SK-N-SH treated with all-trans-retinoic acid at 6 μM for 48 hours (cell line): ENCODE data around the gene TFPT.
"Not testable (repeated sequence)": the region's sequence is repeated elsewhere in the genome, so short reads cannot be mapped to it uniquely, and the experiment has no call there.

ENCODE experiments used
- ATAC-seq: fragments of 200-7000 bp; cut with Tn5 transposase; 3 replicates; pipeline ENCODE4 v1.9.1; 2020; ENCODE audit warnings: mild to moderate bottlenecking, moderate library complexity
- BACH2 ChIP-seq: fragments of 250-450 bp; sonication (Bioruptor Pico); IDR thresholded peaks from 2 replicates; pipeline ENCODE4 v1.9.0; 2021; ENCODE audit warnings: mild to moderate bottlenecking, borderline replicate concordance
- CSDC2 ChIP-seq: fragments of 250-450 bp; sonication (Bioruptor Pico); IDR thresholded peaks from 2 replicates; pipeline ENCODE4 v1.5.0; 2020; ENCODE audit warnings: mild to moderate bottlenecking, moderate library complexity
- ESRRG ChIP-seq: fragments of 250-450 bp; sonication (Bioruptor Pico); IDR thresholded peaks from 2 replicates; pipeline ENCODE4 v1.6.1; 2021; ENCODE audit warnings: mild to moderate bottlenecking
- GLIS3 ChIP-seq: fragments of 250-450 bp; sonication (Bioruptor Pico); IDR thresholded peaks from 2 replicates; pipeline ENCODE4 v1.5.0; 2020; ENCODE audit warnings: mild to moderate bottlenecking, moderate library complexity
- ISL1 ChIP-seq: fragments of 250-450 bp; sonication (Bioruptor Pico); IDR thresholded peaks from 2 replicates; pipeline ENCODE4 v2.1.2; 2022; ENCODE audit warnings: mild to moderate bottlenecking, moderate library complexity
- OSR1 ChIP-seq: fragments of 250-450 bp; sonication (Bioruptor Pico); IDR thresholded peaks from 2 replicates; pipeline ENCODE4 v1.8.0; 2022; ENCODE audit warnings: moderate library complexity, mild to moderate bottlenecking, inconsistent platforms
- PPARA ChIP-seq: fragments of 250-450 bp; sonication (Bioruptor Pico); IDR thresholded peaks from 2 replicates; pipeline ENCODE4 v1.5.0; 2020; ENCODE audit warnings: mild to moderate bottlenecking, borderline replicate concordance
- RARB ChIP-seq: fragments of 250-450 bp; sonication (Bioruptor Pico); IDR thresholded peaks from 2 replicates; pipeline ENCODE4 v1.8.0; 2021; ENCODE audit warnings: mild to moderate bottlenecking, moderate library complexity
- SNAI2 ChIP-seq: fragments of 250-450 bp; sonication (Bioruptor Pico); IDR thresholded peaks from 2 replicates; pipeline ENCODE4 v1.5.0; 2020; ENCODE audit warnings: mild to moderate bottlenecking, moderate library complexity
- TCF4 ChIP-seq: fragments of 250-450 bp; sonication (Bioruptor Pico); IDR thresholded peaks from 2 replicates; pipeline ENCODE4 v1.8.0; 2021; ENCODE audit warnings: mild to moderate bottlenecking, moderate library complexity, borderline replicate concordance
- TOX ChIP-seq: fragments of 250-450 bp; sonication (Bioruptor Pico); IDR thresholded peaks from 2 replicates; pipeline ENCODE4 v1.8.0; 2021; ENCODE audit warnings: mild to moderate bottlenecking, moderate library complexity, borderline replicate concordance
- ZC3H10 ChIP-seq: fragments of 250-450 bp; sonication (Bioruptor Pico); IDR thresholded peaks from 2 replicates; pipeline ENCODE4 v1.5.1; 2021; ENCODE audit warnings: mild to moderate bottlenecking, moderate library complexity
- ZFP3 ChIP-seq: fragments of 250-450 bp; sonication (Bioruptor Pico); IDR thresholded peaks from 2 replicates; pipeline ENCODE4 v1.5.0; 2020; ENCODE audit warnings: mild to moderate bottlenecking, moderate library complexity
- ZFP30 ChIP-seq: fragments of 450-650 bp; formaldehyde crosslinking; IDR thresholded peaks from 2 replicates; pipeline ENCODE4 v1.5.0; 2022; ENCODE audit warnings: mild to moderate bottlenecking, moderate library complexity
- ZNF565 ChIP-seq: fragments of 450-650 bp; formaldehyde crosslinking; conservative IDR thresholded peaks from 2 replicates; pipeline ENCODE4 v1.5.0; 2020; ENCODE audit warnings: low read depth, mild to moderate bottlenecking, moderate library complexity
- ZNF70 ChIP-seq: fragments of 450-650 bp; formaldehyde crosslinking; IDR thresholded peaks from 2 replicates; pipeline ENCODE4 v1.5.0; 2020; ENCODE audit warnings: mild to moderate bottlenecking, moderate library complexity
- ZNF8 ChIP-seq: fragments of 450-650 bp; formaldehyde crosslinking; IDR thresholded peaks from 2 replicates; pipeline ENCODE4 v1.5.0; 2020; ENCODE audit warnings: mild to moderate bottlenecking, moderate library complexity
- TF ChIP-seq, protein P1 (sequence below): fragments of 250-450 bp; sonication (Bioruptor Pico); IDR thresholded peaks from 2 replicates; pipeline ENCODE4 v1.8.0; 2021; ENCODE audit warnings: low read depth, mild to moderate bottlenecking, moderate library complexity, borderline replicate concordance
- TF ChIP-seq, protein P2 (sequence below): fragments of 250-450 bp; sonication (Bioruptor Pico); IDR thresholded peaks from 2 replicates; pipeline ENCODE4 v1.8.0; 2020; ENCODE audit warnings: mild to moderate bottlenecking, moderate library complexity, borderline replicate concordance
- TF ChIP-seq, protein P3 (sequence below): fragments of 250-450 bp; sonication (Bioruptor Pico); IDR thresholded peaks from 2 replicates; pipeline ENCODE4 v1.5.1; 2020; ENCODE audit warnings: low read depth, mild to moderate bottlenecking, moderate library complexity
- TF ChIP-seq, protein P4 (sequence below): fragments of 250-450 bp; sonication (Bioruptor Pico); IDR thresholded peaks from 2 replicates; pipeline ENCODE4 v1.5.0; 2020; ENCODE audit warnings: mild to moderate bottlenecking, moderate library complexity

The TFPT gene

DNA sequence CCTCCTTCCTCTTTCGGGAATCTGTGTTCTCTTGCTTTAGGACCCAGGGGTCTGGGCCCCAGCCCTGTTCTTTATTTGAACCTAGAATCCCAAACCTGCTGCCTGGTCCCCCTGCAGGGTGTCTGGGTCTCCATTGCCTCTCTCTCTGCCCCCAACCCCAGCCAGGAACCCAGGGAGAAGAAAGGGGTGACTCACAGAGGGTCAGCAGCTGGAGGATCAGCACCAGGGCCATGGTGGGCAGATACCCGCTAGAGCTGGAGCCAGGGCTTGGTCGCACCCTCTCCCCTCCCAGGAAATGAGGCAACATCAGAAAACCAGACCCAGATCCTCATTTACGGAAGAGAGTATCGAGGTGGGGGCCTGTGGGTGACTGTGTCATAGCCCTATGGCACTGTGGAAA, 14.9 kb downstream of the TFPT start, which contains the start of gene OSCAR:
Gene OSCAR (minus strand): TSS at position 243 of the 400 bp plus-strand sequence. CDS start 11 bp downstream, at position 232.
- TF ChIP-seq SNAI2 (no peak), TCF4 (CRISPR knock-in tag) (no peak), BACH2 (no peak), ZFP30 (no peak), ZNF70 (CRISPR knock-in tag) (no peak), OSR1 (CRISPR knock-in tag) (no peak), ISL1 (CRISPR knock-in tag) (no peak), PPARA (CRISPR knock-in tag) (no peak), TOX (CRISPR knock-in tag) (no peak), ZC3H10 (no peak), RARB (no peak), ZNF565 (CRISPR knock-in tag) (no peak)
- TF ChIP-seq, protein P1, sequence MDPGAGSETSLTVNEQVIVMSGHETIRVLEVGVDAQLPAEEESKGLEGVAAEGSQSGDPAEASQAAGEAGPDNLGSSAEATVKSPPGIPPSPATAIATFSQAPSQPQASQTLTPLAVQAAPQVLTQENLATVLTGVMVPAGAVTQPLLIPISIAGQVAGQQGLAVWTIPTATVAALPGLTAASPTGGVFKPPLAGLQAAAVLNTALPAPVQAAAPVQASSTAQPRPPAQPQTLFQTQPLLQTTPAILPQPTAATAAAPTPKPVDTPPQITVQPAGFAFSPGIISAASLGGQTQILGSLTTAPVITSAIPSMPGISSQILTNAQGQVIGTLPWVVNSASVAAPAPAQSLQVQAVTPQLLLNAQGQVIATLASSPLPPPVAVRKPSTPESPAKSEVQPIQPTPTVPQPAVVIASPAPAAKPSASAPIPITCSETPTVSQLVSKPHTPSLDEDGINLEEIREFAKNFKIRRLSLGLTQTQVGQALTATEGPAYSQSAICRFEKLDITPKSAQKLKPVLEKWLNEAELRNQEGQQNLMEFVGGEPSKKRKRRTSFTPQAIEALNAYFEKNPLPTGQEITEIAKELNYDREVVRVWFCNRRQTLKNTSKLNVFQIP (CRISPR knock-in tag) = no peak
- TF ChIP-seq, protein P2, sequence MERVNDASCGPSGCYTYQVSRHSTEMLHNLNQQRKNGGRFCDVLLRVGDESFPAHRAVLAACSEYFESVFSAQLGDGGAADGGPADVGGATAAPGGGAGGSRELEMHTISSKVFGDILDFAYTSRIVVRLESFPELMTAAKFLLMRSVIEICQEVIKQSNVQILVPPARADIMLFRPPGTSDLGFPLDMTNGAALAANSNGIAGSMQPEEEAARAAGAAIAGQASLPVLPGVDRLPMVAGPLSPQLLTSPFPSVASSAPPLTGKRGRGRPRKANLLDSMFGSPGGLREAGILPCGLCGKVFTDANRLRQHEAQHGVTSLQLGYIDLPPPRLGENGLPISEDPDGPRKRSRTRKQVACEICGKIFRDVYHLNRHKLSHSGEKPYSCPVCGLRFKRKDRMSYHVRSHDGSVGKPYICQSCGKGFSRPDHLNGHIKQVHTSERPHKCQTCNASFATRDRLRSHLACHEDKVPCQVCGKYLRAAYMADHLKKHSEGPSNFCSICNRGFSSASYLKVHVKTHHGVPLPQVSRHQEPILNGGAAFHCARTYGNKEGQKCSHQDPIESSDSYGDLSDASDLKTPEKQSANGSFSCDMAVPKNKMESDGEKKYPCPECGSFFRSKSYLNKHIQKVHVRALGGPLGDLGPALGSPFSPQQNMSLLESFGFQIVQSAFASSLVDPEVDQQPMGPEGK = no peak
- no peak for ATAC-seq

DNA sequence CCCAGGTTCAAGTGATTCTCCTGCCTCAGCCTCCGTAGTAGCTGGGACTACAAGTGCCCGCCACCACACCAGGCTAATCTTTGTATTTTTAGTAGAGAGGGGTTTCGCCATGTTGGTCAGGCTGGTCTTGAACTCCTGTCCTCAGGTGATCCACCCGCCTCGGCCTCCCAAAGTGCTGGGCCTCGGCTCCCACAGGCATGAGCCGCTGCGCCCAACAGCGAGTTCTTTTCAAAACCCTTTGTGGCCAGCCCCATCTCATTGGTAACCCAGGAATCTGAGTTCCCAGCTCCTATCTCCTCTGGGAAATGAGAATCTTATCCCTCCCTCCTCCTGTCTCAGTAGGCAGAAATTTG, 15.6 kb downstream of the TFPT start:
- not testable (repeated sequence) for ATAC-seq

DNA sequence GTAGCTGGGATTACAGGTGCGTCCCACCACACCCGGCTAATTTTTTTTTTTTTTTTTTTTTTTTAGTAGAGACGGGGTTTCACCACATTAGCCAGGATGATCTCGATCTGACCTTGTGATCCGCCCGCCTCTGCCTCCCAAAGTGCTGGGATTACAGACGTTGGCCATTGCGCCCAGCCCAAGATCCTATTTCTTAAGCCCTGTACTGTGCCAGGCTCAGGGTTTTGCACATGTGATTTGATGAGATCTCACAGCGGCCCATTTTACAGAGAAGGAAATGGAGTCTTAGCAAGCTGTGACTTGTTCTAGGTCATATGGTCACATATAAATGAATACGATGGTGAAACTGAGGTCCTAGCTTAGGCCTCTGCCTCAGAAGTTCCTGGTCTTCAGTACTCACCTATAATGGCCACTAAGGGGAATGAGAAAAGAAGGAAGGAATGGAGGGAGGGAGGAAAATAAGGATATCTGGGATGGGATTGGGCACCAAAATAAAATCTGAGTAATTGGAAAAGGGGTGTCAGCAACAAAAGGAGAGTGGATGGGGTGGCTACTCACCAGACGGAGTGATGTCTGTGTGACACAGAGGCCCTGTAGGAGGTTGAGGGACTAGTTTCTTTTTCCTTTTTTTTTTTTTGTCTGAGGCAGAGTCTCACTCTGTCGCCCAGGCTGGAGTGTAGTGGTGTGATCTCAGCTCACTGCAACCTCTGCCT, 16.1 kb downstream of the TFPT start:
- TF ChIP-seq SNAI2 (no peak), ZFP30 (no peak), RARB (no peak), CSDC2 (CRISPR knock-in tag) (no peak), ESRRG (CRISPR knock-in tag) (no peak), ISL1 (CRISPR knock-in tag) (no peak), PPARA (CRISPR knock-in tag) (no peak), TCF4 (CRISPR knock-in tag) (no peak), ZNF8 (CRISPR knock-in tag) (no peak), GLIS3 (CRISPR knock-in tag) (no peak), ZFP3 (CRISPR knock-in tag) (no peak)
- TF ChIP-seq, protein P3, sequence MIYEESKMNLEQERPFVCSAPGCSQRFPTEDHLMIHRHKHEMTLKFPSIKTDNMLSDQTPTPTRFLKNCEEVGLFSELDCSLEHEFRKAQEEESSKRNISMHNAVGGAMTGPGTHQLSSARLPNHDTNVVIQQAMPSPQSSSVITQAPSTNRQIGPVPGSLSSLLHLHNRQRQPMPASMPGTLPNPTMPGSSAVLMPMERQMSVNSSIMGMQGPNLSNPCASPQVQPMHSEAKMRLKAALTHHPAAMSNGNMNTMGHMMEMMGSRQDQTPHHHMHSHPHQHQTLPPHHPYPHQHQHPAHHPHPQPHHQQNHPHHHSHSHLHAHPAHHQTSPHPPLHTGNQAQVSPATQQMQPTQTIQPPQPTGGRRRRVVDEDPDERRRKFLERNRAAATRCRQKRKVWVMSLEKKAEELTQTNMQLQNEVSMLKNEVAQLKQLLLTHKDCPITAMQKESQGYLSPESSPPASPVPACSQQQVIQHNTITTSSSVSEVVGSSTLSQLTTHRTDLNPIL = no peak
- TF ChIP-seq, protein P2 = no peak
- TF ChIP-seq, all 23 proteins: peak for 0
- no peak for ATAC-seq

DNA sequence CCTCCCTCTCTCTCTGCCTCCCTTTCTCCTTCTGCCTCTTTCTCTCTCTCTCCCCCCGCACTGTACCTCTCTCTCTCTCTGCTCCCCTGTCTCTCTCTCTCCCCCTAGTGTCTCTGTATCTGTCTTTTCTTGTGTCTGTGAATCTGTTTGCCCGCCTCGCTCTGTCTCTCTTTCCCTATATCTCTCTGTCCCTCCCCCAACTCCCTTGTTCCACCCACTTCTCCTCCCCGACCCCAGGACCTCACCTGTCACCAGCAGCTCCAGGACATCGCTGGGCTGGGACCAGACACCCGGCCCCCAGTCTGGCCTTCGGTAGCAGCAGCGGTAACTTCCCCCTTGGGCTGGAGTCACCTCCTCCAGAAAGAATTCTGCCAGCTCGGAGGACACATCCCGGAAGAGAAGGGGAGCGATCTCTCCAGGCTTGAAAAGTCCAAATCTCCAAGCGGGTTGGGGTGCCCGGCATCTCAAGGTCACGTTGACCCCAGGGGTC, 18.8 kb downstream of the TFPT start:
- TF ChIP-seq ESRRG (CRISPR knock-in tag) (no peak), CSDC2 (CRISPR knock-in tag) (no peak), RARB (no peak), OSR1 (CRISPR knock-in tag) (no peak), ZNF565 (CRISPR knock-in tag) (no peak), ZFP30 (no peak)
- TF ChIP-seq, protein P4, sequence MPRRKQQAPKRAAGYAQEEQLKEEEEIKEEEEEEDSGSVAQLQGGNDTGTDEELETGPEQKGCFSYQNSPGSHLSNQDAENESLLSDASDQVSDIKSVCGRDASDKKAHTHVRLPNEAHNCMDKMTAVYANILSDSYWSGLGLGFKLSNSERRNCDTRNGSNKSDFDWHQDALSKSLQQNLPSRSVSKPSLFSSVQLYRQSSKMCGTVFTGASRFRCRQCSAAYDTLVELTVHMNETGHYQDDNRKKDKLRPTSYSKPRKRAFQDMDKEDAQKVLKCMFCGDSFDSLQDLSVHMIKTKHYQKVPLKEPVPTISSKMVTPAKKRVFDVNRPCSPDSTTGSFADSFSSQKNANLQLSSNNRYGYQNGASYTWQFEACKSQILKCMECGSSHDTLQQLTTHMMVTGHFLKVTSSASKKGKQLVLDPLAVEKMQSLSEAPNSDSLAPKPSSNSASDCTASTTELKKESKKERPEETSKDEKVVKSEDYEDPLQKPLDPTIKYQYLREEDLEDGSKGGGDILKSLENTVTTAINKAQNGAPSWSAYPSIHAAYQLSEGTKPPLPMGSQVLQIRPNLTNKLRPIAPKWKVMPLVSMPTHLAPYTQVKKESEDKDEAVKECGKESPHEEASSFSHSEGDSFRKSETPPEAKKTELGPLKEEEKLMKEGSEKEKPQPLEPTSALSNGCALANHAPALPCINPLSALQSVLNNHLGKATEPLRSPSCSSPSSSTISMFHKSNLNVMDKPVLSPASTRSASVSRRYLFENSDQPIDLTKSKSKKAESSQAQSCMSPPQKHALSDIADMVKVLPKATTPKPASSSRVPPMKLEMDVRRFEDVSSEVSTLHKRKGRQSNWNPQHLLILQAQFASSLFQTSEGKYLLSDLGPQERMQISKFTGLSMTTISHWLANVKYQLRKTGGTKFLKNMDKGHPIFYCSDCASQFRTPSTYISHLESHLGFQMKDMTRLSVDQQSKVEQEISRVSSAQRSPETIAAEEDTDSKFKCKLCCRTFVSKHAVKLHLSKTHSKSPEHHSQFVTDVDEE (CRISPR knock-in tag) = no peak

DNA sequence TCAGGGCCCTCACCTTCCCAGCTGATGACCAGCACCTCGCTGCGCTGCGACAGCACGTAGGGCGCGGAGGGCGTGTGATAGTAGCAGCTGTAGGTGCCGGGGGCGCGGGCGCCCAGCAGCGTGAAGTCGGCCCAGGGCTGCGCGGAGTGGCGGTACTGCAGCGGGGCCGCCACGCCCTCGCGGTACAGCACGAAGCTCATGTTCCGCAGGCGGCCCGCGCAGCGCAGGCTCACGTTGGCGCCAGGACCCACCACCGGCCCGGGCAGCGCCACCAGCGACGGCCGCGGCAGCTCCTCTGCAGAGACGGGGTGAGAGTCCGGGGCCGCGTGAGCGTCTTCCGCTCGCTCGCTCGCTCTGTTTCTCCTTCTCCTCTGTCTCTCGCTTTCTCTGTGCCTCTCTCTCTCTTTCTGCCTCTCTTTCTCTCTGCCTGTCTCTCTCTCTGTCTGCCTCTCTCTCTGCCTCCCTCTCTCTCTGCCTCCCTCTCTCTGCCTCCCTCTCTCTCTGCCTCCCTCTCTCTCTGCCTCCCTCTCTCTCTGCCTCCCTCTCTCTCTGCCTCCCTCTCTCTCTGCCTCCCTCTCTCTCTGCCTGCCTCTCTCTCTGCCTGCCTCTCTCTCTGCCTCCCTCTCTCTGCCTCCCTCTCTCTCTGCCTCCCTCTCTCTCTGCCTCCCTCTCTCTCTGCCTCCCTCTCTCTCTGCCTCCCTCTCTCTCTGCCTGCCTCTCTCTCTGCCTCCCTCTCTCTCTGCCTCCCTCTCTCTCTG, 19.4 kb downstream of the TFPT start:
- peak; percentile 91 for ATAC-seq

More for the DNA sequence above, 18.8 kb downstream of the TFPT start:
- ATAC-seq = peak; percentile 65
